Natural killer cell treated with Interleukin-12 subunit alpha and Interleukin-12 subunit beta and Interleukin-15 and Interleukin-18, amount 100 ng/mL, for 72 hours (primary cell): Measurements from ENCODE around the gene OR7A5. TPM values are rescaled to one million over a fixed set of nuclear protein-coding genes. Genes with fewer than 3 reads are reported as not detected.
"Not testable (repeated sequence)": the region's sequence is repeated elsewhere in the genome, so short reads cannot be mapped to it uniquely, and the experiment has no call there.

Source experiments
- ATAC-seq, 2 donors: fragments of 150-1000 bp; cut with Tn5 transposase in 1 of 2; sonication (Bioruptor Pico), chemical (Tn5 transposase) in 1 of 2; 2 replicates each; pipeline ENCODE4 v1.10.0; 2021
- DNase-seq: peaks from one replicate; pipeline ENCODE4 v3.0.0; 2022; ENCODE audit warnings: low spot score
- H3K27ac Mint-ChIP-seq, 2 donors: 1 replicate in 1 of 2; 2 replicates in 1 of 2; pipeline ENCODE4 v1.8.0; 2022; ENCODE audit warnings: mixed read lengths in 2 of 2, mild to moderate bottlenecking in 1 of 2, moderate library complexity in 1 of 2
- H3K27me3 Mint-ChIP-seq, 2 donors: 1 replicate in 1 of 2; 2 replicates in 1 of 2; pipeline ENCODE4 v1.8.0; 2022; ENCODE audit warnings: mixed read lengths in 2 of 2
- H3K36me3 Mint-ChIP-seq: one replicate; pipeline ENCODE4 v1.8.0; 2022; ENCODE audit warnings: mixed read lengths
- H3K4me1 Mint-ChIP-seq, 2 donors: 1 replicate in 1 of 2; 2 replicates in 1 of 2; pipeline ENCODE4 v1.8.0; 2022; ENCODE audit warnings: low read depth in 2 of 2, mixed read lengths in 2 of 2, mild to moderate bottlenecking in 1 of 2
- H3K4me3 Mint-ChIP-seq: one replicate; pipeline ENCODE4 v1.8.0; 2022; ENCODE audit warnings: mixed read lengths
- H3K9me3 Mint-ChIP-seq: 2 replicates; pipeline ENCODE4 v1.8.0; 2022; ENCODE audit warnings: mixed read lengths
- total RNA-seq, 2 donors: library from RNA; stranded (reverse); gene quantifications; one replicate each; pipeline ENCODE4 v1.2.3, GENCODE V29; 2022

Gene OR7A5
- total RNA-seq, 2 donors from 2014 or later, result not detected

DNA sequence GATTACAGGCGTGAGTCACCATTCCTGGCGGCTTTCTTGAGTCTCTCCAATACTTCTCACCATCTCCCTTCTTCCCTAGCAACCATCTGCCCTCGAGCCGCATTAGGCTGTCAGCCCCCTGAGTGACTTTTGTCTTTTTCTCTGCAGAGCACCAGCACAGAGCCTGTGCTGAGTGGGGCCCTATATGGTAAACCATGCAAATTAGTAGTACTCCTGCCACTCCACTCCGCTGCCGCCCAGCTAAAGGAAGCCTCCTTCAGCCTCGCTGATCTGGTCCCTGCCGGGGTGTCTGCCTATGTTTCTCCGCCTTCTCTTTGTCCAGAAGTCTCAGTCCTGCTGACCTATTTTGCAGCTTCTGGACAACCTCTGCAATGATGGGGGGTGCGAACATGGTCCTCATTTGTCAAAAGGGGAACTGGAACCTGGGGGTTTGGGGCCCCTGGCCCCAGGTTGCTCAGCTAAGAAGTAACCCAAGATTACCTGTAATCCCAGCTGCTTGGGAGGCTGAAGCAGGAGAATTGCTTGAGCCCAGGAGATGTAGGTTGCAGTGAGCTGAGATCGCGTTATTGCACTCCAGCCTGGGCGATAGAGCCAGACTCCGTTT lies 54.3 kb downstream of the OR7A5 start:
- not testable (repeated sequence) for ATAC-seq, DNase-seq
- H3K4me1 Mint-ChIP-seq, result peaks cover 18 to 27% of the 10 kb centered on the region in 2 donors

DNA sequence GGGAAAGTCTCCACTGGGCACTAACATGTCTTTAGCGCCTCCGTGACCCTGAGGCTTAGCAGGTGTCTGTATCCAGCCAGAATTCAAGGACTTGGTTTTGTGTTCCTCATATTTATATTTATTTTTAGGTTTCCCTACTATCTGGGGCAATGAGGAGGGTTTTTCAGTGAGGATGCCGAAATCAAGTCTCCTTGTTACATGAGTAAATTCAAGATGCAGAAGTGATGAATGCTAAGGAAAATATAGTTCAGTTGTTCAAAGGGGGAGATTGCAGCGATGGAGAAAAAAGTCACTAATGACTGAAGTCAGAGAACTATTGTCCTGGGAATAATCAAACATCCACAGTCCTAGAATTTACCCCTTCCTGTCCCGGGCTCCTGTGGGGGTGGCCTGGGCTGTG lies 55.8 kb downstream of the OR7A5 start:
- H3K9me3 Mint-ChIP-seq, result no peaks in the 10 kb centered on the region
- H3K4me3 Mint-ChIP-seq, result no peak overlapping the region
- peaks cover 7 to 16% of the 10 kb centered on the region in 2 donors for H3K4me1 Mint-ChIP-seq
- no peak for ATAC-seq
- DNase-seq, result no peak
- peaks cover 15 to 16% of the 10 kb centered on the region in 2 donors for H3K27me3 Mint-ChIP-seq
- no peak overlapping the region for H3K27ac Mint-ChIP-seq
- no peaks in the 10 kb centered on the region for H3K36me3 Mint-ChIP-seq

More for the DNA sequence above, 54.3 kb downstream of the OR7A5 start:
- not testable (repeated sequence) for H3K27ac Mint-ChIP-seq, H3K9me3 Mint-ChIP-seq, H3K4me3 Mint-ChIP-seq, H3K36me3 Mint-ChIP-seq
- peaks cover 14 to 15% of the 10 kb centered on the region in 2 donors for H3K27me3 Mint-ChIP-seq

DNA sequence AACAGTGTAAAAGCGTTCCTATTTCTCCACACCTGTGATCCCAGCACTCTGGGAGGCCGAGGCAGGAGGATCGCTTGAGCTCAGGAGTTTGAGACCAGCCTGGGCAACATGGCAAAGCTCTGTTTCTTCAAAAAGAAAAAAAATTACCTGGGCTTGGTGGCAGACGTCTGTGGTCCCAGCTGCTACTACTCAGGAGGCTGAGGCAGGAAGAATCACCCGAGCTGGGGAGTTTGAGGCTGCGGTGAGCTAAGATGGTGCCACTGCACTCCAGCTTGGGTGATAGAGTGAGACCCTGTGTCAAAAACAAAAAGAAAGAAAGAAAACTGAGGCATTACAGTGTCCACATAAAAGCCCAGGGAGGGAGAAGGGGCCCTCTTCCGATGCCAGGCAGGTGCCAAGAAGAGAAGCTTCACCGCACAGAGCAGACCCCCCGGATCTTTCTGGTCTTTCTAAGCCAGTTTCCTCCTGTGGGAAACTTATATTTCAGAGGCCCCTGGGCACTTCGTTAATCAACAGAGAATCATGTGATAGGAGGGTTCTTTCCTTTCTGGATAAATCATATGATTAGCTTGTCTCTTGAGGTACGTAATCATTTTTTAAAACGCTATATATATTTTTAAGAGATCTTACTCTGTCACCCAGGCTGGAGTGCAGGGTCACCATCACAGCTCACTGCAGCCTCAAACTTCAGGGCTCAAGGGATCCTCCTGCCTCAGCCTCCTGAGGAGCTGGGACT lies 56.7 kb downstream of the OR7A5 start, which contains the start of gene ADGRE2:
Gene ADGRE2 (minus strand): TSS at position 451 of the 736 bp plus-strand sequence. CDS start 1,804 bp downstream, outside the sequence.
- peak within 1 kb of the TSS; percentile 19 for H3K4me3 Mint-ChIP-seq
- peaks cover 7 to 16% of the 10 kb centered on the region in 2 donors for H3K4me1 Mint-ChIP-seq

DNA sequence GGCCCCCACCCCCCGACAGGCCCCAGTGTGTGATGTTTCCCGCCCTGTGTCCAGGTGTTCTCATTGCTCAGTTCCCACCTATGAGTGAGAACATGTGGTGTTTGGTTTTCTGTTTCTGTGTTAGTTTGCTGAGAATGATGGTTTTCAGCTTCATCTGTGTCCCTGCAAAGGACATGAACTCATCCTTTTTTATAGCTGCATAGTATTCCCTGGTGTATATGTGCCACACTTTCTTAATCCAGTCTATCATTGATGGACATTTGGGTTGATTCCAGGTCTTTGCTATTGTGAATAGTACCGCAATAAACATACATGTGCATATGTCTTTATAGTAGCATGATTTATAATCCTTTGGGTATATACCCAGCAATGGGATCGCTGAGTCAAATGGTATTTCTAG lies 57.3 kb downstream of the OR7A5 start:
- DNase-seq, ATAC-seq, H3K36me3 Mint-ChIP-seq, H3K9me3 Mint-ChIP-seq: not testable (repeated sequence)
- peak overlapping the region; percentile 19 for H3K4me3 Mint-ChIP-seq
- peaks cover 7 to 12% of the 10 kb centered on the region in 2 donors for H3K4me1 Mint-ChIP-seq
- H3K27ac Mint-ChIP-seq, result peak overlapping the region in 1 of 2 donors; percentile 56
- peaks cover 16 to 22% of the 10 kb centered on the region in 2 donors for H3K27me3 Mint-ChIP-seq

More for the DNA sequence above, 56.7 kb downstream of the OR7A5 start, which contains the start of gene ADGRE2:
- not testable (repeated sequence) for ATAC-seq, H3K36me3 Mint-ChIP-seq, H3K9me3 Mint-ChIP-seq, DNase-seq
- peaks cover 16 to 21% of the 10 kb centered on the region in 2 donors for H3K27me3 Mint-ChIP-seq
- peak within 1 kb of the TSS in 1 of 2 donors; percentile 56 for H3K27ac Mint-ChIP-seq

Other genes with a start within 250 kb of the OR7A5 start
- under 1 TPM in 1 of 2 donors, not detected in 1; 0.45 TPM for gene ADGRE3, start 160.3 kb downstream of the OR7A5 start, total RNA-seq
- 10 to 100 TPM; 18.4 to 21.4 TPM for gene ZNF333, start 145.1 kb downstream of the OR7A5 start, total RNA-seq
- 1 to 10 TPM; 4.4 to 4.6 TPM for gene ADGRE2, start 56.6 kb downstream of the OR7A5 start, total RNA-seq
- not detected for gene OR7C1, start within 50 bp of the OR7A5 start, total RNA-seq
- not detected for gene OR7A10, start 13.7 kb upstream of the OR7A5 start, total RNA-seq
- gene OR7A17, start 50.9 kb upstream of the OR7A5 start, total RNA-seq, result not detected
- gene OR7C2, start 106.3 kb upstream of the OR7A5 start, total RNA-seq, result not detected
- gene SLC1A6, start 144.7 kb upstream of the OR7A5 start, total RNA-seq, result not detected
- not detected for gene CASP14, start 214.3 kb upstream of the OR7A5 start, total RNA-seq
- gene OR1I1, start 247.0 kb upstream of the OR7A5 start, total RNA-seq, result not detected